ENCODE data around the gene PRKCB.
A peak's percentile ranks its signal among the peaks of the same experiment; 100 is the strongest.

The PRKCB gene

GRCh38 chr16:23827057-23827456 lies 8.7 kb upstream of the PRKCB start:
- H3K9me3 Mint-ChIP-seq: peaks cover 14% of the 10 kb centered on the region
- H3K27ac Mint-ChIP-seq: peak overlapping the region; percentile 93
- H3K4me1 Mint-ChIP-seq (ENCODE audit: low read depth): peaks cover 43% of the 10 kb centered on the region
- peaks cover 2% of the 10 kb centered on the region for H3K36me3 Mint-ChIP-seq (ENCODE audit: low read depth)
- no peak for DNase-seq
- H3K27me3 Mint-ChIP-seq: no peaks in the 10 kb centered on the region
- peak overlapping the region; percentile 44 for H3K4me3 Mint-ChIP-seq

GRCh38 chr16:23829454-23829853 lies 6.3 kb upstream of the PRKCB start:
- H3K36me3 Mint-ChIP-seq (ENCODE audit: low read depth): peaks cover 2% of the 10 kb centered on the region
- no peaks in the 10 kb centered on the region for H3K27me3 Mint-ChIP-seq
- H3K4me1 Mint-ChIP-seq (ENCODE audit: low read depth): peaks cover 47% of the 10 kb centered on the region
- H3K9me3 Mint-ChIP-seq: peaks cover 14% of the 10 kb centered on the region
- no peak for DNase-seq
- H3K27ac Mint-ChIP-seq: no peak overlapping the region
- H3K4me3 Mint-ChIP-seq: no peak overlapping the region

GRCh38 chr16:23830276-23830675 lies 5.5 kb upstream of the PRKCB start:
- Mint-ChIP-seq H3K4me3 (no peak overlapping the region), H3K27ac (no peak overlapping the region), H3K9me3 (peaks cover 14% of the 10 kb centered on the region), H3K4me1 (ENCODE audit: low read depth) (peaks cover 53% of the 10 kb centered on the region), H3K36me3 (ENCODE audit: low read depth) (peaks cover 2% of the 10 kb centered on the region), H3K27me3 (no peaks in the 10 kb centered on the region)
- DNase-seq: no peak

GRCh38 chr16:23832882-23833281 lies 2.9 kb upstream of the PRKCB start:
- Mint-ChIP-seq H3K36me3 (ENCODE audit: low read depth) (peaks cover 15% of the 10 kb centered on the region), H3K9me3 (peaks cover 14% of the 10 kb centered on the region), H3K27me3 (no peaks in the 10 kb centered on the region), H3K27ac (no peak overlapping the region), H3K4me3 (no peak overlapping the region), H3K4me1 (ENCODE audit: low read depth) (peaks cover 41% of the 10 kb centered on the region)
- no peak for DNase-seq

- peaks cover 20% of the 10 kb centered on the region for H3K36me3 Mint-ChIP-seq (ENCODE audit: low read depth)
- no peak overlapping the region for H3K4me3 Mint-ChIP-seq
- no peaks in the 10 kb centered on the region for H3K27me3 Mint-ChIP-seq
- no peak for DNase-seq
- peaks cover 44% of the 10 kb centered on the region for H3K4me1 Mint-ChIP-seq (ENCODE audit: low read depth)
- no peak overlapping the region for H3K27ac Mint-ChIP-seq
- H3K9me3 Mint-ChIP-seq: peaks cover 12% of the 10 kb centered on the region
These were observed 2.3 kb upstream of the PRKCB start for GRCh38 chr16:23833504-23833903.

- H3K27me3 Mint-ChIP-seq: no peaks in the 10 kb centered on the region
- peaks cover 25% of the 10 kb centered on the region for H3K36me3 Mint-ChIP-seq (ENCODE audit: low read depth)
- H3K4me1 Mint-ChIP-seq (ENCODE audit: low read depth): peaks cover 48% of the 10 kb centered on the region
- H3K9me3 Mint-ChIP-seq: peaks cover 10% of the 10 kb centered on the region
- H3K4me3 Mint-ChIP-seq: no peak overlapping the region
- peak overlapping the region; percentile 12 for H3K27ac Mint-ChIP-seq
- DNase-seq: no peak
These were observed 1.7 kb upstream of the PRKCB start for GRCh38 chr16:23833960-23834685.

- no peaks in the 10 kb centered on the region for H3K9me3 Mint-ChIP-seq
- H3K27me3 Mint-ChIP-seq: no peaks in the 10 kb centered on the region
- H3K4me3 Mint-ChIP-seq: peak overlapping the region; percentile 97
- peaks cover 63% of the 10 kb centered on the region for H3K4me1 Mint-ChIP-seq (ENCODE audit: low read depth)
- H3K36me3 Mint-ChIP-seq (ENCODE audit: low read depth): peaks cover 42% of the 10 kb centered on the region
- no peak overlapping the region for H3K27ac Mint-ChIP-seq
- no peak for DNase-seq
These were observed 258 bp downstream of the PRKCB start for GRCh38 chr16:23836078-23836403.

GRCh38 chr16:23836404-23837311 lies 875 bp downstream of the PRKCB start:
- Mint-ChIP-seq H3K4me3 (peak overlapping the region; percentile 97), H3K27me3 (no peaks in the 10 kb centered on the region), H3K36me3 (ENCODE audit: low read depth) (peaks cover 46% of the 10 kb centered on the region), H3K27ac (peak overlapping the region; percentile 92), H3K4me1 (ENCODE audit: low read depth) (peaks cover 66% of the 10 kb centered on the region), H3K9me3 (no peaks in the 10 kb centered on the region)
- DNase-seq: peak; percentile 75

GRCh38 chr16:23837553-23838308 lies 1.9 kb downstream of the PRKCB start:
- Mint-ChIP-seq H3K4me3 (peak overlapping the region; percentile 97), H3K27me3 (no peaks in the 10 kb centered on the region), H3K27ac (peak overlapping the region; percentile 92), H3K36me3 (ENCODE audit: low read depth) (peaks cover 50% of the 10 kb centered on the region), H3K9me3 (no peaks in the 10 kb centered on the region), H3K4me1 (ENCODE audit: low read depth) (peaks cover 76% of the 10 kb centered on the region)
- DNase-seq: peak; percentile 40

GRCh38 chr16:23838485-23839142 lies 2.8 kb downstream of the PRKCB start:
- Mint-ChIP-seq H3K27ac (peak overlapping the region; percentile 92), H3K4me1 (ENCODE audit: low read depth) (peaks cover 80% of the 10 kb centered on the region), H3K27me3 (no peaks in the 10 kb centered on the region), H3K9me3 (no peaks in the 10 kb centered on the region), H3K36me3 (ENCODE audit: low read depth) (peaks cover 56% of the 10 kb centered on the region), H3K4me3 (peak overlapping the region; percentile 97)
- DNase-seq: peak; percentile 39

GRCh38 chr16:23840310-23840709 lies 4.5 kb downstream of the PRKCB start:
- Mint-ChIP-seq H3K27me3 (no peaks in the 10 kb centered on the region), H3K9me3 (no peaks in the 10 kb centered on the region), H3K27ac (peak overlapping the region; percentile 97), H3K36me3 (ENCODE audit: low read depth) (peaks cover 73% of the 10 kb centered on the region), H3K4me3 (peak overlapping the region; percentile 46), H3K4me1 (ENCODE audit: low read depth) (peaks cover 77% of the 10 kb centered on the region)
- no peak for DNase-seq

- no peak for DNase-seq
- Mint-ChIP-seq H3K4me1 (ENCODE audit: low read depth) (peaks cover 89% of the 10 kb centered on the region), H3K4me3 (peak overlapping the region; percentile 63), H3K27me3 (no peaks in the 10 kb centered on the region), H3K9me3 (peaks cover under 1% of the 10 kb centered on the region), H3K36me3 (ENCODE audit: low read depth) (peaks cover 82% of the 10 kb centered on the region), H3K27ac (peak overlapping the region; percentile 97)
These were observed 6.4 kb downstream of the PRKCB start for GRCh38 chr16:23842137-23842600.

GRCh38 chr16:23843143-23843542 lies 7.4 kb downstream of the PRKCB start:
- no peak for DNase-seq
- Mint-ChIP-seq H3K27me3 (no peaks in the 10 kb centered on the region), H3K9me3 (peaks cover 3% of the 10 kb centered on the region), H3K27ac (peak overlapping the region; percentile 97), H3K4me1 (ENCODE audit: low read depth) (peaks cover 89% of the 10 kb centered on the region), H3K4me3 (peak overlapping the region; percentile 63), H3K36me3 (ENCODE audit: low read depth) (peaks cover 81% of the 10 kb centered on the region)

GRCh38 chr16:23847251-23847650 lies 11.5 kb downstream of the PRKCB start:
- peak overlapping the region; percentile 57 for H3K27ac Mint-ChIP-seq
- peaks cover 7% of the 10 kb centered on the region for H3K9me3 Mint-ChIP-seq
- peaks cover 89% of the 10 kb centered on the region for H3K4me1 Mint-ChIP-seq (ENCODE audit: low read depth)
- peaks cover 82% of the 10 kb centered on the region for H3K36me3 Mint-ChIP-seq (ENCODE audit: low read depth)
- no peaks in the 10 kb centered on the region for H3K27me3 Mint-ChIP-seq
- no peak overlapping the region for H3K4me3 Mint-ChIP-seq
- DNase-seq: no peak
